HG03442 (cell line): ENCODE data around the gene SNAPC2.

Source experiments
- ATAC-seq: cut with Tn5 transposase; IDR thresholded peaks from one replicate; pipeline ENCODE4 v1.9.1; 2021; ENCODE audit warnings: mild to moderate bottlenecking, moderate library complexity; ENCODE audit not compliant: unreplicated experiment

The SNAPC2 gene, protein sequence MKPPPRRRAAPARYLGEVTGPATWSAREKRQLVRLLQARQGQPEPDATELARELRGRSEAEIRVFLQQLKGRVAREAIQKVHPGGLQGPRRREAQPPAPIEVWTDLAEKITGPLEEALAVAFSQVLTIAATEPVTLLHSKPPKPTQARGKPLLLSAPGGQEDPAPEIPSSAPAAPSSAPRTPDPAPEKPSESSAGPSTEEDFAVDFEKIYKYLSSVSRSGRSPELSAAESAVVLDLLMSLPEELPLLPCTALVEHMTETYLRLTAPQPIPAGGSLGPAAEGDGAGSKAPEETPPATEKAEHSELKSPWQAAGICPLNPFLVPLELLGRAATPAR

DNA sequence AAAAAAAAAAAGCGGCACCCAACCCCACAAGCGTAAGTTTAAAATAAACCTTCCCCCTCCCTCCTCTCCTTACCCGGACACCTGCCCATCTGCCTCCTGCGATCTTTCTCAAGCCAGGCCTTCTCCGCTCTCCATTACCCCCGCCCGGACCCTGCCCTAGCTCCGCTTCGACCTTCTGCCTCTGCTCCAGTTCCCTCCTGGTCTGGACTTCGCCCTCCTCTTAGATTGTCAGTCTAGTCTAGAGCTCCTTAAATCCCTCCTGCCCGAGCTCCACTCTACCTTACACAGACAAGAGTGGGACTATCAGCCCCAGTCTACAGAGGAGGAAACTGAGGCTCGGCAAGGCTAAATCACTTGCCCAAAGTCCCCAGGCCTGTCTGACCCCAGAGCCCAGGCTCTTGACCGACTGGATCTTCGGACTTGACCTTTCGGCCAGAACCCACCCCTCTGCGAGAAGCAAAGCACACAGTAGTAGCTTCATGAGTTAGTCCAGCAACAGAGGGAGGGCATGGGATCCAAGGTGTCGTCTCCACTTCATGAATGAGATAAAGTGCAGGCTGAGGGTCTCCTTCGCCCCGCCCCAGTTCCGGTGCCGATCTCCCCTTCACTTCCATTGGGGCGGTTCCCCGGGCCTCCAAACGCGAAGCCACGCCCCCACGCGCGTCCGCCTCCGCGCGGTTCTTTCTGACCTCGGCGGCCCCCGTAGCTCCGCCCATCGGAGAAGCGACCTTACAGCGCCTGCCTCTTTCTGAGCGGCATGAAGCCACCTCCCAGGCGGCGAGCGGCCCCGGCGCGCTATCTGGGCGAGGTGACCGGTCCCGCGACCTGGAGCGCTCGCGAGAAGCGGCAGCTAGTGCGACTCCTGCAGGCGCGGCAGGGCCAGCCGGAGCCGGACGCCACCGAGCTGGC, at the start of gene SNAPC2:
TSS of gene SNAPC2 (plus strand) at position 729 of the 909 bp plus-strand sequence. CDS start at position 758, 29 bp downstream.
- peak; percentile 51 for ATAC-seq

DNA sequence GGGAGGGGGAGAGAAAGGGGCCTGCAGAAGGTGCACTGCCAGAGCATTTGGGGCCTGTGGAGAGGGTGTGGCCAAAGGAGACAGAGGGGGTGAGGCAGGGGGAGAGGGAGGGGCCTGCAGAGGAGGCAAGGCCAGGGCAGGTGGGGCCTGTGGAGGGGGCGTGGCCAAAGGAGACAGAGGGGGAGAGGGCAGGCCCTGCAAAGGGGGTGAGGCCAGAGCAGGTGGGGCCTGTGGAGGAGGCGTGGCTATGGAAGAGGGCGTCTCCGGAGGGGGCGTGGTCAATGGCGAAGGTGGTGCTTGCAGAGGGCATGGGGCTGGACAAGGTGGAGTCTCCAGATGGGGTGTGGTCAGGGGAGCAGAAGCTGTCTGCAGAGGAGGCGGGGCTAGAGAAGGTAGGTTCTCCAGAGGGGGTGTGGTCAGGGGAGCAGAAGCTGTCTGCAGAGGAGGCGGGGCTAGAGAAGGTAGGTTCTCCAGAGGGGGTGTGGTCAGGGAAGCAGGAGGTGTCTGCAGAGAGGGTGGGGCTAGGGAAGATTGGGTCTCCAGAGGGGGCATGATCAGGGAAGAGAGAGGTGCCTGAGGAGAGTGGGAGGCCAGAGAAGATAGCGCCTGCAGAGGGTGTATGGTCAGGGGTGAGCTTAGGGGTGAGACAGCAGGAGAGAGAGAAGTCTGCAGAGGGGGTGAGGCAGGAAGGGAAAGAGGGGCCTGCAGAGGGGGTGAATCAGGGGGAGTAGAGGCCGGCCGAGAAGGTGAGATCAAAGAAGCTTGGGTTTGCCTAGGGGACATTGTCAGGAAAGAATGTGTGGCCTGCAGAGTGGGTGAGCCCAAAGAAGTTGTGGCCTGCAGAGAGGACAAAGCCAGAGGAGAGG, 49.3 kb upstream of the SNAPC2 start:
- ATAC-seq, result no peak

DNA sequence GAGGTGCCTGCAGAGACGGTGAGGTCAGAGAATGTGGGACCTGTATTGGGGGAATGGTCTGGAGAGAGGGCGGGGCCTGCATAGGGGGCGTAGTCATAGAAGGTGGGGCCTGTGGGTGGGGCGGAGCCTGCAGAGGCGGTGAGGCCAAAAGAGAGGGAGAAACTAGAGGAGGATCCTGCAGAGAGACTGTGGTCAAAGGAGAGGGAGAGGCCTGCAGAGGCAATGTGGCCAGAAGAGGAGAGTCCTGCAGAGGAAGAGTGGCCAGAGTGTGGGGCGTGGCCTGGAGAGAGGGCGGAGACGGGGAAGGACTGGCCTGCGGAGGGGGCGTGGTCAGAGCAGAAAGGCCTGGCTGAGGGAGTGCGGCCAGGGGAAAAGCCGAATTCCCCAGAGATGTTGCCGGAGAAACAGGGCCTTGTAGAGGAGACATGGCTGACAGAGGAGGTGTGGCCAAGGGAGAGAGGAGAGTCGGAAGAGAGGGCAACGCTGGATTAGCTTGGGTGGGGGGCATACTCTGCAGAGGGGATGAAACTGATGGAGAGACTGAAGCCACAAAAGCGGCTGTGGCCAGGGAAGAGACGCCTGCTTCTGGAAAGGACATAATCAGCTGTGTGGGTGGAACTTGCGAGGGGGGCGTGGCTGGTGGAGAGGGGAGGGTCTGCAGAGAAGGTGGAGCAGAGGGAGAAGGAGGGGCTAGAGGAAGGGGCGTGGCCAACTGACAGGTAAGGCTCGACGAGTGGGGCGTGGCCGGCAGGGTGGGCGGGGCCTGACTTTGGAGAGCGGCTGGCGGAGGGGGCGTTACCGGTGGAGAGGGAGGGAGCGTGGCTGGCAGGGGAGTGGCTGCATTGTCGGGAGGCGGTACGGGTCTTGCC, 48.5 kb upstream of the SNAPC2 start:
- no peak for ATAC-seq

DNA sequence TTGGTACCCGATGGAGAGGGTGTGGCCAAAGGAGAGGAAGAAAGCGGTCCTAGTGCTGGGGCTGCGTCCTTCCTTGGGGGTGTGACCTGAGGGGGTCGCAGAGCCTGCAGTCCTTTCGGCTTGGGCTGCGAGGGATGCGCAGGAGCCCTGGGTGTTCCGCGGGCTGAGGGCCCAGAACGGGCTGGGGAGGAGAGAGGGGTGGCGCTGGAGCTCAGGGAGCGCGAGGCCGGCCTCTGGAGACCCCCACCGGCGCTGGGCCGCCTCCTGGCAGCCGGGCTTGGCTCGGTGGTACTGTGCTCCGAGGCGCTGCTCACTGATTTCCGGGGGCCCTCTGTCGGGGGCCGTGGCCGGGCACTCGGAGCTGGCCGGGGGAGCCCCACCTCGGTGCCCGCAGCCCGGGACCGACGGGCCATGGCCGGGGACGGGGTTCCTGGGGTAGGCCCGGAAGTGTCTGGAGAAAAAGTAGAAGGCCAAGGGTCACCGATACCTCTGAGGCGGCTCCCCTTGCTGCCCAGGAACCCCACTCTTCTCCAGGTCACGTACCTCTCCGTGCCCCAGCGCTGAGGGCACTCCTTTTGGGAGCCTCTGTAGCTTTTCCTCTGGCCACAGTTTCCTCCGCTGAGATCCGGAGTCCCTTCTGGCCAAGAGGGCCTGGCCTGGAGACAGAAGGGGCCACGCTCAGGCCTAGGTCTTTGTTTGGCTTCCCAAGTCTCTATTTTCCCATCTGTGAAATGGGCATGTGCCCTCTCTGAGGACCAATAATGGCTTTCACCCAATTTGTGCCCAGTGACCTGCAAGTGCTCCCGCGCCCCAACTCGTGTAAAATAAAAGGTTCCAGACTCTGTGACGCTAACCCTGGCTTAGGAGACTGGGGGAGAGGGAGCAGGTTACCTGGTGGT, 47.6 kb upstream of the SNAPC2 start:
- ATAC-seq, result no peak

DNA sequence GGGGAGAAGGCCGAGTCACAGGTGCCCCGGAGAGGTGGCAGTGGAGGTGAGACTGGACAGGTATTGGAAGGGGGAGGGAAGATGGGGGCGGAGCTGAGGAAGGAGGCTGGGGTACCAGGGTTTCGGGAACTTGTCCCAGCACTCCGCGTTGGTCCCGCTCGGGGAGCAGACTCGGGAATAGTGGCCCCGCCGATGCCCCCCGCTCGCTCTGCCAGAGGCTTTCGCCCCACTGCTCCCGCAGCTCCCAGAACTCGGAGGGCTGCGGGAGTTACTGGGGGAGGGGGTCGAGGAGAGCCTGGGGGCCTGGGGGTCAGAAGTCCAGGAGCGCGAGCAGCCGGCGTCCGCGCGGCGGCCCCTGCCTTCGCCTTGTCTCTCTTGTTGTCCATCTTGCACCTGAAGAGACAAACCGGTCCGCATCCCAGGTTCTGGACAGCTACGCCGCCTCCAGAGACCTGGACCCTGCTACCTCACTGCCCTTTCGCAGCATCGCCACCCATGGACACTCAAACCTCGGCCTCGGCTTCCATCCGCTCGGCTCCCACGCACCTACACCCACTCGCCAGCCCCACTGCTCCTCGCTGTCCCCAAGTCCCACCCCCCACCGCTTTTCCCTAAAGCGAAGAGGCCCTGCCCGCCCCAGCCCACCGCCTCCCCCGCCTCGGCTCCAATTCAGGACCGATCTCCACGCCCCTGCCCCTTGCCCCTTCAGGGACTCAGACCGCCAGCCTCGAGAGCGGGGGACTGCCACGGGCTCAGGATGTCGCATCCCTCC, 46.6 kb upstream of the SNAPC2 start:
- ATAC-seq, result no peak

DNA sequence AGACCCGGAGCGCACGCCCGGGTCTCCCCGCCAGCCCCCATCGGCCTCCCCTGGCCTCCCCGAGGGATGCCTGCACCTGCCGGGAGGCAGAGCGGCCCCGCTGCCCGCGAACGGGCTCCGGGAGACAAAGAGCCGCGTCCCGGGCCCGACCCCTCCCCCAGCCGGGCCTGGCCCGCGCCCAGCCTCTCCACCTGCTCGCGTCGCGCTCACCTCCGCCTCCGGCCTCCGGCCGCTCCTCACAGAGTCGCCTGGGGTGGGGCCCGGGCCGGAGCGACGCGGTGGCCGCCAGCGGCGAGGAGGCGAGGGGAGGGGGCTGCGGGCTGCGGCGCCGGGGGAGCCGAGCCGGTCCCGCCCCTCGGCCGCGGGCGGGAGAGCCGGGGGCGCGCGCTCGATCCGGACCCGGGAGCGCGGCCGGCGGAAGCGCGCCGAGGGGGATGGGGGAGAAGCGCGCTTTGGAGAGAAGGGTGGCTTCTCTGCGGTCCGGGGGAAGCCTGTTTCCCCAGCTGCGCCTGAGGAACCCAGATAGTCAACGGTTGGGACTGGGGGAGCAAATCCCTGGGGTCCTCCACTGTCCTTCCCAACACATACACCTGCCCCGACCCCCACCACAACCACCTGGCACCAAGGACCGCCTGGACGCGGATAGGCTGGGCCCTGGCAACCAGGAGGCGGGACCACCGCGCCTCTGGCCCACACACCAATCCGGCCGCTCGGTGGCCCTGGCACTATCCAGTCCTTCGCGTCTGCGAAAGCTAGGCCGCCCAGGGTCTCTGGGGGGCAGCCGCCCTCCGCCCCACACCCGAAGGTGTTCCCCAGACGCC, 45.9 kb upstream of the SNAPC2 start, which contains the start of gene PRR36:
TSS of gene PRR36 (minus strand) at position 315 of the 821 bp plus-strand sequence. CDS start 701 bp downstream, outside the sequence.
- ATAC-seq, result no peak

DNA sequence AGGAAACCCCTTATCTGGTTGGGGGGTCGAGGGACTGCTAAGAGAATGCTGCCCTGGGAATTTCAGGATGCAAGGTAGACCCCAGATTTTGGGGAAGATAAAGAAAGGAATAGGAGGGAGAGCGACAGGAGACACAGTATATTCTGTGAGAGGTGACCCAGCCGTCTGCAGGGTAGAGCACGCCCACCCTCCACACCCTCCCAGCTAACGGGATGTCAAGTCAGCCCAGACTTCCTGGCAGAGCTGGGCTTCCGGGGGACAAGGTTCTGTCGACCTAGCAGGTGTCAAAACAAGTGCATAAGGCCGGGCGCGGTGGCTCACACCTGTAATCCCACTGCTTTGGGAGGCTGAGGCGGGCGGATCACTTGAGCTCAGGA, 45.3 kb upstream of the SNAPC2 start:
- ATAC-seq, result no peak

DNA sequence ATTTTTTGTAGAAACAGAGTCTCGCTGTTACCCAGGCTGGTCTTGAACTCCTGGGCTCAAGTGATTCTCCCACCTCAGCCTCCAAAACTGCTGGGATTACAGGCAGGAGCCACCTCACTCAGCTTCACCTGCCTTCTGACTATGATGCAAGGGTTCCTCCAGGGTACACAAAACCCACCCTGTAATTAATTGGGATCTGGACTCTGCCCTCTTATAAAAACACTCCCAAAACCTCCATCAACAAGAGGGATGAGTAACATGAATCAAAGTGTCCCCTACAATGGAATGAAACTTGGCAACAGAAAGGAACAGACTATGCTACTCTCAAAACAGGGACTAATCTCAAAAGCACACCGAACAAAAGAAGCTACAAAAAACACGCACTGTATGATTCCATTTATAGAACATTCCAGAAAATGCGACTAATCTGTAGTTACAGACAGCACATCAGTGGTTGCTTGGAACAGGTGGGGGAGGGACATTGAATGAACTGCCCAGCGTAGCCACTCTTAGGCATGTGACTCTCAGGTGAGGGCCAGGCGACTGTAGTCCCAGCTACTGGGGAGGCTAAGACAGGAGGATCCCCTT, 42.8 kb upstream of the SNAPC2 start:
- ATAC-seq, result no peak

DNA sequence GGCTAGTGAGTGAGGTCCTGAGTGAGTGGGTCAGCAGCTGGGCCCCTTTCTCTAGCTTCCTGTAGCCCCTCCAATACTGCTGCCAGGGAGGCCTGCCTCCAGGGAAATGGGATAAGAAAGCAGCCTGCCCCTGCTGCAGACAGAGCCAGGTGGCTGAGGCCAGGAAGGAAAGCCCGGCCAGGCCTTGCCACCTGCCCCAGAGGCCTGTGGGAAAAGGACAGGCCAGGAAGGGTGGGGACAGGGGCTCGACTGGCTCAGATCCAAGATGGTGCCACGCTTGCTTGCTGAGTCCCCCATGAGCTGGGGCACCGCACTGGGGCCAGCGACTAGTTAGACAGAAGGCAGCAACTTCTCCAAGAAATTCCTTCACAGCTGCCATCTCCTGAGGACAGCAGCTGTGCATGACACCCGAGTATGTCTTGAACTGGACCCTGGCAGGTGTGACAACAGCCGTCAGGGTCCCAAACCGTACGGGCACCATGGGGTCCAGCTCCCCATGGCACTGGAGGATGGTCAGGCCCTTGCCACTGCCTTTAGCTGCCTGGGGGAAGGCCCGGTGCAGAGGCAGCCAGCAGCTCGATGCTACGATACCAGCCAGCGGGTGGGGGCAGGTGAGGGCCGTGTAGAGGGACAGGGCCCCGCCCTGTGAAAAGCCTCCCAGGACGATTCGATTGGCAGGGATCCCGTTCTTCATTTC, 40.9 kb upstream of the SNAPC2 start:
- ATAC-seq, result no peak

DNA sequence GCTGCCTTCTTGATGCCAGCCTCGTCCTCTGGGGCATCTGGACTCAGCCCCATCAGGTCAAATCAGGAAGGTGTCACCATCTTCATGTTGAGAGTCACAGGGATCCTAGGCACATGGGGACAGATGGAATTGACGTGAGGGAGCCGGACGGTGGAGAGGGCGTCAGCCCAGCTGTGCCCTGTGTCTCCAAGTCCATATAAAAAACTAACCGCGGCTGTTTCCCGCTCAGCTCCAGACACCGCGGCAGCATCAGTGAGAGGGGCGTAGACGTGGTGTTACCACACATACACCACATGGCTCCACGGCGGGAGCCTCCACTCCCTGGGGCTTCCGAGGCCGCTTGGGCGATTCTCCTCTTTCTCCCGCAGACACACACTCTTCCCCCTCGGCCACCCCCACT, 40.3 kb upstream of the SNAPC2 start:
- no peak for ATAC-seq

DNA sequence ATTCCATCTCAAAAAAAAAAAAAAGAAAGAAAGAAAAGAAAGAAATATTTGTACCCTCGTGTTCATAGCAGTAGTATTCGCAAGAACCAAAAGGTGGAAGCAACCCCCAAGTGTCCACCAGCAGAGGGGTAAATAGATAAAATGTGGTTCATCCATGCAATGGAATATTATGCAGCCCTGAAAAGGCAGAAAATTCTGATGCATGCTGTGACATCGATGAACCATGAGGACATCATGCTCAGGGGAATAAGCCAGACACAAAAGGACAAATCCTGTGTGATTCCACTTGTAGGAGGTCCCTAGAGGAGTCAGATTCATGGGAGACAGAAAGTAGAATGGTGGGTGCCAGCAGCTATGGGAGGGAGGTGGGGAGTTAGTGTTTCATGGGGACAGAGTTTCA, 38.2 kb upstream of the SNAPC2 start:
- ATAC-seq, result no peak

DNA sequence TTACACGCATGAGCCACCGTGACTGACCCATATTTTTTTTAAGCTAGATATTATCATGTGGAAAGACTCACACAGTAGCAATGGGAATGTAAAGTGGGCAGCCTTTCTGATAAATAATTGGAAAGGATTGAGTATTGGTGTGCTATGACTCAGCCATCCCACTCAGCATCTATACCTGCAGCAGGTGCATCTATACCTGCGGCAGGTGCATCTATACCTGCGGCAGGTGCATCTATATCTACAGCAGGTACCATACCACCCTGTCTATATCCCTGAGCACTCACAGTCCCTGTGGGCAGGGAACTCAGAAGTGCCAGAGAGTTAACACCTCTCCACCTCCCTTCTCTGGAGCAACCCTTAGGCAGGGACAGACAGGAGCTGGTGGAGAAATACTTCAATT, 37.0 kb upstream of the SNAPC2 start:
- ATAC-seq, result no peak

DNA sequence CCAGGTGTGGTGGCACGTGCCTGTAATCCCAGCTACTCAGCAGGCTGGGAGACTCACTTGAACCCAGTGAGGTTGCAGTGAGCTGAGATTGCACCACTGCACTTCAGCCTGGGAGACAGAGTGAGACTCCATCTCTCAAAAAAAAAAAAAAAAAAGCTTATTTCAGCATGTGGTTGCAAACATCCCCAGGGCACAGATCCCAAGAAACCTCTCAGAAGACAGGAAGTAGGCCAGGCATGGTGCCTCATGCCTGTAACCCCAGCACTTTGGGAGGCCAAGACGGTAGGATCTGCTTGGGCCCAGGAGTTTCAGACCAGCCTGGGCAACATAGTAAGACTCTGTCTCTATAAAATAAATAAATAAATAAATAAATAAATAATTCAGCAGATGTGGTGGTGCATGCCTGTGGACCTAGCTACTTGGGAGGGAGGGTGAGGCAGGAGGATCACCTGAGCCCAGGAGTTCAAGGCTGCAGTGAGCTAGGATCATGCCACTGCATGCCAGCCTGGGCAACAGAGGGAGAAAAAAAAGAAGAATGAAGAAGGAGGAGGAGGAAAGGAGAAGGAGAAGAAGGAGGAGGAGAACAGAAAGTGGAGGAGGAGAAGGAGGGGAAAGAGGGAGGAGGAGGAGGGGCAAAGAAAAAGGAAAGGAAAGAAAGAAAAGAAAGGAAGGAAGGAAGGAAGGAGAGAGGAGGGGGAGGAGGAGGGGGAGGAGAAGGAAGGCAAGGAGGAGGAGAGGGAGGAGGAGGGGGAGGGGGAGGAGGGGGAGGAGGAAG, 36.2 kb upstream of the SNAPC2 start:
- no peak for ATAC-seq

DNA sequence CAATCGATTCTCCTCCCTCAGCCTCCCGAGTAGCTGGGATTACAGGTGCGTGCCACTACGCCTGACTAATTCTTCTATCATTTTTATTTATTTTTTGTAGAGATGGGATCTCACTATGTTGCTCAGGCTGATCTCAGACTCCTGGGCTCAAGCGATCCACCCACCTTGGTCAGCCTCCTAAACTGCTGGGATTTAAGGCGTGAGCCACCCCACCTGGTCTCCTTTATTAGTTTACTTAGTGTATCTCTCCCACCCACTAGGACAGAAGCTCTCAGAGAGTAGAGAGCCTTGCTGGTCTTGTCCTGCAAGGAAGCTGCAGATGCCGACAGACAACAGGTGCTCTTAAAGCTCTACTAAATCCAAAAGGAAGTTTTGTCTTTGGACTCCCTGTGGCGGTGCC, 34.3 kb upstream of the SNAPC2 start:
- ATAC-seq, result no peak

DNA sequence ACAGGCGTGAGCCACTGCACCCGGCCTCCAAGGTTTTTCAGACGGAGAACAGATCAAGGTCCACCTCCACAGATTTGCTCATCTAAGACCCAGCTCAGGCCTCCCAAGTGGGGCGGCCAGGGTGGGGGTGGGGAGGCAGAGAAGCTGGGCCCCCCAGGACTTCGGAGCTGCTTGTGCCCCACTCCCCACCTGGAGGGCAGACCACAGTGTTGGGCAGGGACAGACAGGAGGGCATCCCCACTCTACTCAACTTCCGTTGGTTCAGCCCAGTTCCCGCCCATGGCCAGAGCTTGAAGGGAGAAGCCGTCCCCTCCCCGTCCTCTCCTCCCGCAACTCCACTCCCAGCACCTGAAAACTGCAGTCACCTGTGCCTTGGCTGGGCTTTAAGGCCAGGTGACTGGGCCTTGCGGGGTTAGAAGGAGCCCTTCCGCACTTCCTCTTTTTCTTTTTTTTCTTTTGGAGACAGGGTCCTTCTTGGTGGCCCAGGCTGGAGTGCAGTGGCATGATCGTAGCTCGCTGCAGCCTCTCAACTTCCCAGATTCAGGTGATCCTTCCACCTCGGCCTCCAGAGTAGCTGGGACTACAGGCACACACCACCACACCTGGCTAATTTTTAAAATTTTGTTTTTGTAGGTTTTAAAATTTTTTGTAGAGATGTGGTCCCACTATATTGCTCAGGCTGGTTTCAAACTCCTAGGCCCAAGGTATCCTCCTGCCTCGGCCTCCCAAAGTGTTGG, 32.6 kb upstream of the SNAPC2 start:
- ATAC-seq, result no peak
